ENCODE data around the gene SLC37A4. TPM values are rescaled to one million over a fixed set of nuclear protein-coding genes. Genes with fewer than 3 reads are reported as not detected.

Gene SLC37A4
- total and polyA plus RNA-seq, 2 experiments from 2014 or later: 68.0 to 82.3 TPM

DNA sequence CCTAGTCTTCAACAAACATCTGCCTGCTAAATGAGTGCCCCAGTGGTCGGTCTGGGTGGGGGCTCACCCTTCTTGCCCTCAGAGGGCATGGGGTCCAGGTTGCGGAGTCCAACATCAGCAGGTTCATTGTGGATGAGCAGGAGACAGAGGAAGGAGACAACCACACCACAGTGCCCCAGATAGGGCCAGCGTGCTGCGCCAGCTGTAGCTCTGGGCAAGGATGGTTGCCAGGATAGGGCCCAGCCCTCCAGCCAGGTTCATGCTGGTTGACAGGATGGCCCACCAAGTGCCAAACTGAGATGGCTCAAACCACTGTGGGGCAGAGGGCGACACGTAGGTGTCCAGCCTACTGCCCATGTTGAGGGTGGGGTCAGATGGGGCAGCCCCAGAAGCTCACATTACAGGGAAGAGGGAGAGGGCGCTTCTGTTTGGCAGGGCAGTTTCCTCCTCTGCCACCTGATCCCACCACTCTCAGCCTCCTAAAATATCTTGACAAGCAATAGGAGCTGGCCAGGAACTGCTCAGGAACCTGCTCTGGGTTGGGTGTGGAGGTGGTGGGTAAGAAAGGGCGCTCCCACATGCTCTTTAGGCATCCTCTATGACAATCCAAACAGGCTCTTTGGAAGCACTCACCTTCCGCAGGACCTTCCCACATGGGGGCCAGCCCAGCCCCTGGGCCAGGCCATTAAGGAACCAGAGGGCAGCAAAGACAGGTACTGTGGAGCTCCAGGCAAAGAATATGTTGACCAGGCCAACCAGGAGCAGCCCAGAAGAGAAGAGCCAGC is 2.9 kb downstream of the SLC37A4 start:
- Histone ChIP-seq H3K36me3 (replicated peaks; ENCODE audit: insufficient read depth, low read depth) (no peaks in the 10 kb centered on the region), H3K79me2 (peaks cover 50% of the 10 kb centered on the region), H3K9me2 (replicated peaks; ENCODE audit: insufficient read depth) (no peaks in the 10 kb centered on the region), H3K4me2 (peak overlapping the region; percentile 98), H4K20me1 (ENCODE audit: insufficient read depth, poor library complexity, severe bottlenecking) (no peaks in the 10 kb centered on the region), H2AFZ (no peak overlapping the region), H3K27ac (peak overlapping the region; percentile 91), H3K4me3 (peak overlapping the region; percentile 11), H3K9me3 (ENCODE audit: low read depth) (no peaks in the 10 kb centered on the region), H3K27me3 (no peaks in the 10 kb centered on the region), H3K4me1 (ENCODE audit: insufficient read depth) (peaks cover 57% of the 10 kb centered on the region)
- 90% methylated on average over 9 of the region's 9 CpGs for WGBS (ENCODE audit: low lambda C conversion rate, missing lambda C conversion rate)
- no peak for TF ChIP-seq EZH2 (IDR thresholded peaks at IDR 0.05; ENCODE audit: borderline replicate concordance)
- TF ChIP-seq EZH2phosphoT487 (IDR thresholded peaks at IDR 0.05; ENCODE audit: low read depth, severe bottlenecking, unreplicated experiment): no peak
- TF ChIP-seq, protein P1, sequence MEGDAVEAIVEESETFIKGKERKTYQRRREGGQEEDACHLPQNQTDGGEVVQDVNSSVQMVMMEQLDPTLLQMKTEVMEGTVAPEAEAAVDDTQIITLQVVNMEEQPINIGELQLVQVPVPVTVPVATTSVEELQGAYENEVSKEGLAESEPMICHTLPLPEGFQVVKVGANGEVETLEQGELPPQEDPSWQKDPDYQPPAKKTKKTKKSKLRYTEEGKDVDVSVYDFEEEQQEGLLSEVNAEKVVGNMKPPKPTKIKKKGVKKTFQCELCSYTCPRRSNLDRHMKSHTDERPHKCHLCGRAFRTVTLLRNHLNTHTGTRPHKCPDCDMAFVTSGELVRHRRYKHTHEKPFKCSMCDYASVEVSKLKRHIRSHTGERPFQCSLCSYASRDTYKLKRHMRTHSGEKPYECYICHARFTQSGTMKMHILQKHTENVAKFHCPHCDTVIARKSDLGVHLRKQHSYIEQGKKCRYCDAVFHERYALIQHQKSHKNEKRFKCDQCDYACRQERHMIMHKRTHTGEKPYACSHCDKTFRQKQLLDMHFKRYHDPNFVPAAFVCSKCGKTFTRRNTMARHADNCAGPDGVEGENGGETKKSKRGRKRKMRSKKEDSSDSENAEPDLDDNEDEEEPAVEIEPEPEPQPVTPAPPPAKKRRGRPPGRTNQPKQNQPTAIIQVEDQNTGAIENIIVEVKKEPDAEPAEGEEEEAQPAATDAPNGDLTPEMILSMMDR (IDR thresholded peaks at IDR 0.05; ENCODE audit: poor library complexity): no peak
- DNase-seq (ENCODE audit: low spot score): no peak

DNA sequence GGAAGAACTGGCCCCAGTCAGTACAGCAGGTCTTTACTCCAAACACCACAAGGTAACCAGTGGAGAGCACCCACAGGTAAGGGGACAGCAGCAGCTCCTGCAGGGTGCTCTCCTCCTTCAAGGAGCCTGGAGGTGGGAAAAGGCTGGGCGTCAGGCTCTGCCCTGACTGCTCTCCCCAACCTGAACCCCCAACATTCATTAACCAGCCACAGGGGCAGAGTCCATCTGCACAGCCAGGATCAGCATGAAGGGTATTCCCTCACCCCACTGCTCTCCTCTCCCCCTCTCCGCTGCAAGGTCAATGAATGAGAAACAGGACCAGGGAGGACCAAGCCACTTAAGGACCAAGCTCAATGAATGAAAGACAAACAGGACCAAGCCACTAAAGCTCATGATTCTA is 3.7 kb downstream of the SLC37A4 start:
- Histone ChIP-seq H4K20me1 (ENCODE audit: insufficient read depth, poor library complexity, severe bottlenecking) (no peaks in the 10 kb centered on the region), H3K4me2 (peak overlapping the region; percentile 98), H3K4me1 (ENCODE audit: insufficient read depth) (peaks cover 58% of the 10 kb centered on the region), H2AFZ (no peak overlapping the region), H3K9me3 (ENCODE audit: low read depth) (no peaks in the 10 kb centered on the region), H3K79me2 (peaks cover 50% of the 10 kb centered on the region), H3K4me3 (no peak overlapping the region), H3K36me3 (replicated peaks; ENCODE audit: insufficient read depth, low read depth) (no peaks in the 10 kb centered on the region), H3K27me3 (no peaks in the 10 kb centered on the region), H3K27ac (peak overlapping the region; percentile 91), H3K9me2 (replicated peaks; ENCODE audit: insufficient read depth) (no peaks in the 10 kb centered on the region)
- TF ChIP-seq, protein P1 (IDR thresholded peaks at IDR 0.05; ENCODE audit: poor library complexity): no peak
- TF ChIP-seq EZH2 (IDR thresholded peaks at IDR 0.05; ENCODE audit: borderline replicate concordance): no peak
- no peak for TF ChIP-seq EZH2phosphoT487 (IDR thresholded peaks at IDR 0.05; ENCODE audit: low read depth, severe bottlenecking, unreplicated experiment)
- peak; percentile 66 for DNase-seq (ENCODE audit: low spot score)
- WGBS (ENCODE audit: low lambda C conversion rate, missing lambda C conversion rate): 66% methylated on average over 2 of the region's 2 CpGs

DNA sequence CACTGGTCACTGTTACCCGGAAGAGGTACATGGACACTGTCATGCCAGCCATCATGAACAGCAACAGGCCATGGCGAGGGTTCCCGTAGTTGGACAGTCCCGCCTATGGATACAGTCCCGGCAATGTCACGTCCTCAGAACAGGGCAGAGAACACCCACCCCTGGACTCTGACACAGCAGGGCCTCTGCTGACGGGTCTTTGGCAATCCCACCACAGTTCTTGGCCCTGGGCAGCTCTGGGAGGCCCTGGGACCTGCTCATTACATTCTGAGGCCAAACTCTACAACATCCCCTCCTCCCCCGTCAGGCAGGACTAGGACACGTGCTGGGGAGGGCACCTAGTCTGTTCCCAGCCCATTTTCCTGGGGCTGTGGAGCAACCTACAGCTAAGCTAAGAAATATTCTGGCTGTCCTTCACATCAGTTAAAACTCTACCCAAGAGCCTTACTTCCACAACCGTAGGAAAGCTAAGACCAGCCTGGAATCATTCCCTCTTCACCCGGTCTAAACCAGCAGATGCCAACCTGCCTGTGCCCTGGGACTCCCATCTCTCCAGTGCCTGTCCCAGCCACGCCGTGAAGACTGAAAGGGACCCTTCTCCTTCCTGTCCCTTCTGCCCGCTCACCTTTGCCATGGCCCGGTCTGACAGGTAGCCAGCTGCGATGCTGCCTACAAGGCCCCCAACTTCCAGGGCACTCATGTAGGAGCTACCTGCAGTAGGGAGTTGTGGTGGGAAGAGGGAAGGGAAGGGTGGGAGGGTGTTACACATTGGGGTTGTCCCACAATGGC is 4.5 kb downstream of the SLC37A4 start:
- DNase-seq (ENCODE audit: low spot score): peak; percentile 24
- H3K36me3 ChIP-seq (replicated peaks; ENCODE audit: insufficient read depth, low read depth): no peaks in the 10 kb centered on the region
- H4K20me1 ChIP-seq (ENCODE audit: insufficient read depth, poor library complexity, severe bottlenecking): no peaks in the 10 kb centered on the region
- H3K9me2 ChIP-seq (replicated peaks; ENCODE audit: insufficient read depth): no peaks in the 10 kb centered on the region
- H3K9me3 ChIP-seq (ENCODE audit: low read depth): no peaks in the 10 kb centered on the region
- no peak overlapping the region for H3K4me3 ChIP-seq
- H3K27me3 ChIP-seq: no peaks in the 10 kb centered on the region
- 88% methylated on average over 16 of the region's 16 CpGs for WGBS (ENCODE audit: low lambda C conversion rate, missing lambda C conversion rate)
- H2AFZ ChIP-seq: no peak overlapping the region
- H3K27ac ChIP-seq: peak overlapping the region; percentile 67
- H3K4me1 ChIP-seq (ENCODE audit: insufficient read depth): peaks cover 66% of the 10 kb centered on the region
- peak overlapping the region; percentile 98 for H3K4me2 ChIP-seq
- TF ChIP-seq EZH2phosphoT487 (IDR thresholded peaks at IDR 0.05; ENCODE audit: low read depth, severe bottlenecking, unreplicated experiment) (no peak), EZH2 (IDR thresholded peaks at IDR 0.05; ENCODE audit: borderline replicate concordance) (no peak)
- TF ChIP-seq, protein P1 (IDR thresholded peaks at IDR 0.05; ENCODE audit: poor library complexity): no peak
- H3K79me2 ChIP-seq: peaks cover 52% of the 10 kb centered on the region
